Renal pelvis (tissue), 4 donors: ENCODE data around the gene CLEC9A. TPM values are rescaled to one million over a fixed set of nuclear protein-coding genes. Genes with fewer than 3 reads are reported as not detected.

Experiments
- DNase-seq: peaks from one replicate; pipeline ENCODE4 v3.0.0-alpha.2; 2013
- polyA plus RNA-seq, 3 donors: library from polyadenylated mRNA; unstranded; fragments of 120-200 nt; gene quantifications; one replicate each; pipeline ENCODE4 v1.2.1, GENCODE V29; 2013; ENCODE audit not compliant: insufficient read length in 3 of 3

The CLEC9A gene
- polyA plus RNA-seq, 3 donors, result 0.26 to 0.31 TPM; not detected in 1

DNA sequence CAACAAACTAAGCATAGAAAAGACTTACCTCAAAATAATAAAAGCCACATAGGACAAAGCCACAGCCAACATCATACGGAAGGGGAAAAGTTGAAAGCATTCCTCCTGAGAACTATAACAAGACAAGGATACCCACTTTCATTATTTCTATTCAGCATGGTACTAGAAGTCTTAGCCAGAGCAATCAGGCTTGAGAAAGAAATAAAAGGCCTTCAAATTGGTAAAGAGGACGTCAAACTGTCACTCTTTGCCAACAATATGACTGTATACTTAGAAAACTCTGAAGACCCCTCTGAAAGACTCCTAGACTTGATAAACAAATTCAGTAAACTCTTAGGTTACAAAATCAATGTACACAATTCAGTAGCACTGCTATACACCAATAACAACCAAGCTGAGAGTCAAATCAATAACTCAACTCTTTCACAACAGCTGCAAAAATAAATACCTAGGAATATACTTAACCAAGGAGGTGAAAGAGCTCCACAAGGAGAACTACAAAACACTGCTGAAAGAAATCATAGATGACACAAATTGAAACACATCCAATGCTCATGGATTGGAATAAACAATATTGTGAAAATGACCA lies 79.9 kb downstream of the CLEC9A start:
- DNase-seq, result no peak

DNA sequence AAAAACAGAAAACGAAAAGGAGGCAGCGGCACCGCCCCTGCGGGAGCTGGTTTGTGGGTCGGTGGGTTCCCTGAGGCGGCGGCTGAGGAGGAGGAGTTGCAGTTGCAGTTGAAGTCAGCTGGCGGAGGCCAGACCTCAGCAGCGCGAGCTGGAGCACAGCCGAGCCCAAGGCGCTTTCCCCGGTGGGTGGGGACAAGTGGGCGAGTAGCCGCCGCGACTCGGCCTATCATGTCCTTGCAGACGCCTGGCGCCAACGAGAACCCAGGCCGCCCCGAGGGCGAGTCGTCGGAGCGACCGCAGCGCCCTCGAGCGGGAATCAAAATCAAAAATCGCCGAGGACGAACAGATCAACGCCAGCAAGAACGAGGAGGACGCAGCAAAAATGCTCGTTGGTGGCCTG lies 81.0 kb downstream of the CLEC9A start:
- no peak for DNase-seq

- DNase-seq, result no peak
Measured at GRCh38 chr12:10113075-10113474, 82.6 kb downstream of the CLEC9A start.

- DNase-seq, result no peak
Measured at GRCh38 chr12:10113920-10114319, 83.4 kb downstream of the CLEC9A start.

GRCh38 chr12:10115311-10115710 lies 84.8 kb downstream of the CLEC9A start:
- DNase-seq, result no peak

Other genes starting within 250 kb of the CLEC9A start
- 1 to 10 TPM in 1 of 3 donors, under 1 TPM in 2; 0.11 to 1.1 (median 0.84) TPM for gene KLRF1, start 203.2 kb upstream of the CLEC9A start, polyA plus RNA-seq
- 1 to 10 TPM; 1.7 to 3.9 (median 2.3) TPM for gene CLEC2B, start 161.3 kb upstream of the CLEC9A start, polyA plus RNA-seq
- gene KLRF2, start 149.2 kb upstream of the CLEC9A start, polyA plus RNA-seq, result not detected
- not detected for gene CLEC2A, start 98.3 kb upstream of the CLEC9A start, polyA plus RNA-seq
- gene CLEC12A, start 59.3 kb upstream of the CLEC9A start, polyA plus RNA-seq, result 1 to 10 TPM in 1 of 3 donors, under 1 TPM in 2; 0.55 to 2.2 (median 0.96) TPM
- 1 to 10 TPM in 2 of 3 donors, under 1 TPM in 1; 0.86 to 1.6 (median 1.2) TPM for gene CLEC1B, start 31.6 kb upstream of the CLEC9A start, polyA plus RNA-seq
- under 1 TPM in 1 of 3 donors, not detected in 2; 0.10 TPM for gene CLEC12B, start 20.1 kb upstream of the CLEC9A start, polyA plus RNA-seq
- gene CLEC1A, start 68.3 kb downstream of the CLEC9A start, polyA plus RNA-seq, result 1 to 10 TPM; 2.5 to 4.2 (median 3.4) TPM
- gene CLEC7A, start 99.5 kb downstream of the CLEC9A start, polyA plus RNA-seq, result 1 to 10 TPM; 1.1 to 2.1 (median 1.9) TPM
- 1 to 10 TPM; 1.3 to 1.4 (median 1.3) TPM for gene OLR1, start 141.4 kb downstream of the CLEC9A start, polyA plus RNA-seq
- 100 to 1,000 TPM; 121 to 183 (median 138) TPM for gene TMEM52B, start 148.3 kb downstream of the CLEC9A start, polyA plus RNA-seq
- 10 to 100 TPM; 60.9 to 80.7 (median 72.0) TPM for gene GABARAPL1, start 182.2 kb downstream of the CLEC9A start, polyA plus RNA-seq